ENCODE data around the gene RFNG. TPM values are rescaled to one million over a fixed set of nuclear protein-coding genes. Genes with fewer than 3 reads are reported as not detected.
A peak's percentile ranks its signal among the peaks of the same experiment; 100 is the strongest.

Gene RFNG
- total and polyA plus RNA-seq, 2 of the 13 experiments (the other 11 are each of a cell fraction or from before 2014, with no cell fraction given), result 61.4 to 64.0 TPM

DNA sequence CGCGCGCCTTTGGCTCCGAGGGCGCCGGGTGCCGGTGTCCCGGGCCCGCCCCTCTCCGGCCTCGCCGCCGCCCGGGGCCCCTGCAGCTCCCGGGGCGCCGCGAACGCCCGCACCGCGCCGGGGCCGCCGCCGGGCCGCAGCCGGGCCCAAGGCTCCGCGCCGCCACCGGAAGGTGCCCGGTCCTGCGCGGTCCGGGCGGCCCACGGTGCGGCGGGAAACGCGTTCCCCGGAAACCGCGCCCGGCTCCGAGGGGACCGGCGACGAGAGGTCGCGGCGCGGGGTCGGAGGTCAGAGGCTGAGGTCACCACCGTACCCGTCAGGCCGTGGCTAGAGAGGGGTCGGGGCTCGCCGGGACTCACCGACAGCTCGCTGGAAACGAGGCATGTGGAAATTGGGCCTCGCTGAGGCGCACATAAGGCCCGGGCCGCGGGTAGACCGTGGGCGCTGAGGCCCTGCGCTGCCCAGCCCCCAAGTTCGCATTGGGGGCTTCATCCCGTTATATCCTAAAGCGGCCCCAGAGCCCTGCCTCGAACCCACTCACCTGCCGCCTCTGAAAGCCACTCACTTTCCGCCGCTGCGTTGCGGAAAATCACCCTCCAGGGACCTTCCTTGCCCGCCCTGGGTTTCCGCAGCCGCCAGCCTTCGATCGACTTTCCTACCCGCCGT lies 14.2 kb upstream of the RFNG start, which contains the start of gene DUS1L (continued):
- TF ChIP-seq, protein P1, sequence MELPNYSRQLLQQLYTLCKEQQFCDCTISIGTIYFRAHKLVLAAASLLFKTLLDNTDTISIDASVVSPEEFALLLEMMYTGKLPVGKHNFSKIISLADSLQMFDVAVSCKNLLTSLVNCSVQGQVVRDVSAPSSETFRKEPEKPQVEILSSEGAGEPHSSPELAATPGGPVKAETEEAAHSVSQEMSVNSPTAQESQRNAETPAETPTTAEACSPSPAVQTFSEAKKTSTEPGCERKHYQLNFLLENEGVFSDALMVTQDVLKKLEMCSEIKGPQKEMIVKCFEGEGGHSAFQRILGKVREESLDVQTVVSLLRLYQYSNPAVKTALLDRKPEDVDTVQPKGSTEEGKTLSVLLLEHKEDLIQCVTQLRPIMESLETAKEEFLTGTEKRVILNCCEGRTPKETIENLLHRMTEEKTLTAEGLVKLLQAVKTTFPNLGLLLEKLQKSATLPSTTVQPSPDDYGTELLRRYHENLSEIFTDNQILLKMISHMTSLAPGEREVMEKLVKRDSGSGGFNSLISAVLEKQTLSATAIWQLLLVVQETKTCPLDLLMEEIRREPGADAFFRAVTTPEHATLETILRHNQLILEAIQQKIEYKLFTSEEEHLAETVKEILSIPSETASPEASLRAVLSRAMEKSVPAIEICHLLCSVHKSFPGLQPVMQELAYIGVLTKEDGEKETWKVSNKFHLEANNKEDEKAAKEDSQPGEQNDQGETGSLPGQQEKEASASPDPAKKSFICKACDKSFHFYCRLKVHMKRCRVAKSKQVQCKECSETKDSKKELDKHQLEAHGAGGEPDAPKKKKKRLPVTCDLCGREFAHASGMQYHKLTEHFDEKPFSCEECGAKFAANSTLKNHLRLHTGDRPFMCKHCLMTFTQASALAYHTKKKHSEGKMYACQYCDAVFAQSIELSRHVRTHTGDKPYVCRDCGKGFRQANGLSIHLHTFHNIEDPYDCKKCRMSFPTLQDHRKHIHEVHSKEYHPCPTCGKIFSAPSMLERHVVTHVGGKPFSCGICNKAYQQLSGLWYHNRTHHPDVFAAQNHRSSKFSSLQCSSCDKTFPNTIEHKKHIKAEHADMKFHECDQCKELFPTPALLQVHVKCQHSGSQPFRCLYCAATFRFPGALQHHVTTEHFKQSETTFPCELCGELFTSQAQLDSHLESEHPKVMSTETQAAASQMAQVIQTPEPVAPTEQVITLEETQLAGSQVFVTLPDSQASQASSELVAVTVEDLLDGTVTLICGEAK (IDR thresholded peaks at IDR 0.05), result peak; percentile 82
- TF ChIP-seq, protein P1 (CRISPR knock-in tag; IDR thresholded peaks at IDR 0.05), result peak; percentile 90
- TF ChIP-seq ZFP1 (CRISPR knock-in tag; IDR thresholded peaks at IDR 0.05) (peak; percentile 36; the same call in 1 of the 2 replicates), PAX8 (CRISPR knock-in tag; IDR thresholded peaks at IDR 0.05; ENCODE audit: borderline replicate concordance) (no peak), GATAD2A (CRISPR knock-in tag; IDR thresholded peaks at IDR 0.05) (peak; percentile 76; the same call in 1 of the 2 replicates), SP140L (CRISPR knock-in tag; IDR thresholded peaks at IDR 0.05; ENCODE audit: borderline replicate concordance) (peak; percentile 43; the same call in 1 of the 2 replicates), ZNF598 (CRISPR knock-in tag; IDR thresholded peaks at IDR 0.05; ENCODE audit: borderline replicate concordance) (no peak), ZFP36L1 (CRISPR knock-in tag; IDR thresholded peaks at IDR 0.05) (no peak), ZNF564 (CRISPR knock-in tag; IDR thresholded peaks at IDR 0.05) (peak; percentile 61; the same call in 1 of the 2 replicates), AGO2 (optimal IDR thresholded peaks at IDR 0.05; ENCODE audit: low read depth, low read length) (no peak), GATA4 (IDR thresholded peaks at IDR 0.05; ENCODE audit: borderline replicate concordance, low read depth) (no peak), MXD4 (CRISPR knock-in tag; IDR thresholded peaks at IDR 0.05) (peak; percentile 59; the same call in 1 of the 2 replicates), CHD2 (IDR thresholded peaks at IDR 0.05; ENCODE audit: low read depth, low read length) (no peak)
- TF ChIP-seq, protein P2, sequence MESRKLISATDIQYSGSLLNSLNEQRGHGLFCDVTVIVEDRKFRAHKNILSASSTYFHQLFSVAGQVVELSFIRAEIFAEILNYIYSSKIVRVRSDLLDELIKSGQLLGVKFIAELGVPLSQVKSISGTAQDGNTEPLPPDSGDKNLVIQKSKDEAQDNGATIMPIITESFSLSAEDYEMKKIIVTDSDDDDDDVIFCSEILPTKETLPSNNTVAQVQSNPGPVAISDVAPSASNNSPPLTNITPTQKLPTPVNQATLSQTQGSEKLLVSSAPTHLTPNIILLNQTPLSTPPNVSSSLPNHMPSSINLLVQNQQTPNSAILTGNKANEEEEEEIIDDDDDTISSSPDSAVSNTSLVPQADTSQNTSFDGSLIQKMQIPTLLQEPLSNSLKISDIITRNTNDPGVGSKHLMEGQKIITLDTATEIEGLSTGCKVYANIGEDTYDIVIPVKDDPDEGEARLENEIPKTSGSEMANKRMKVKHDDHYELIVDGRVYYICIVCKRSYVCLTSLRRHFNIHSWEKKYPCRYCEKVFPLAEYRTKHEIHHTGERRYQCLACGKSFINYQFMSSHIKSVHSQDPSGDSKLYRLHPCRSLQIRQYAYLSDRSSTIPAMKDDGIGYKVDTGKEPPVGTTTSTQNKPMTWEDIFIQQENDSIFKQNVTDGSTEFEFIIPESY (CRISPR knock-in tag; IDR thresholded peaks at IDR 0.05), result peak; percentile 90
- TF ChIP-seq, protein P3, sequence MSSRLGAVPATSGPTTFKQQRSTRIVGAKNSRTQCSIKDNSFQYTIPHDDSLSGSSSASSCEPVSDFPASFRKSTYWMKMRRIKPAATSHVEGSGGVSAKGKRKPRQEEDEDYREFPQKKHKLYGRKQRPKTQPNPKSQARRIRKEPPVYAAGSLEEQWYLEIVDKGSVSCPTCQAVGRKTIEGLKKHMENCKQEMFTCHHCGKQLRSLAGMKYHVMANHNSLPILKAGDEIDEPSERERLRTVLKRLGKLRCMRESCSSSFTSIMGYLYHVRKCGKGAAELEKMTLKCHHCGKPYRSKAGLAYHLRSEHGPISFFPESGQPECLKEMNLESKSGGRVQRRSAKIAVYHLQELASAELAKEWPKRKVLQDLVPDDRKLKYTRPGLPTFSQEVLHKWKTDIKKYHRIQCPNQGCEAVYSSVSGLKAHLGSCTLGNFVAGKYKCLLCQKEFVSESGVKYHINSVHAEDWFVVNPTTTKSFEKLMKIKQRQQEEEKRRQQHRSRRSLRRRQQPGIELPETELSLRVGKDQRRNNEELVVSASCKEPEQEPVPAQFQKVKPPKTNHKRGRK (CRISPR knock-in tag; IDR thresholded peaks at IDR 0.05), result no peak
- TF ChIP-seq, protein P4, sequence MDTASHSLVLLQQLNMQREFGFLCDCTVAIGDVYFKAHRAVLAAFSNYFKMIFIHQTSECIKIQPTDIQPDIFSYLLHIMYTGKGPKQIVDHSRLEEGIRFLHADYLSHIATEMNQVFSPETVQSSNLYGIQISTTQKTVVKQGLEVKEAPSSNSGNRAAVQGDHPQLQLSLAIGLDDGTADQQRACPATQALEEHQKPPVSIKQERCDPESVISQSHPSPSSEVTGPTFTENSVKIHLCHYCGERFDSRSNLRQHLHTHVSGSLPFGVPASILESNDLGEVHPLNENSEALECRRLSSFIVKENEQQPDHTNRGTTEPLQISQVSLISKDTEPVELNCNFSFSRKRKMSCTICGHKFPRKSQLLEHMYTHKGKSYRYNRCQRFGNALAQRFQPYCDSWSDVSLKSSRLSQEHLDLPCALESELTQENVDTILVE (CRISPR knock-in tag; IDR thresholded peaks at IDR 0.05), result peak; percentile 99
